Measurements from ENCODE around the gene GULP1.

The GULP1 gene

DNA sequence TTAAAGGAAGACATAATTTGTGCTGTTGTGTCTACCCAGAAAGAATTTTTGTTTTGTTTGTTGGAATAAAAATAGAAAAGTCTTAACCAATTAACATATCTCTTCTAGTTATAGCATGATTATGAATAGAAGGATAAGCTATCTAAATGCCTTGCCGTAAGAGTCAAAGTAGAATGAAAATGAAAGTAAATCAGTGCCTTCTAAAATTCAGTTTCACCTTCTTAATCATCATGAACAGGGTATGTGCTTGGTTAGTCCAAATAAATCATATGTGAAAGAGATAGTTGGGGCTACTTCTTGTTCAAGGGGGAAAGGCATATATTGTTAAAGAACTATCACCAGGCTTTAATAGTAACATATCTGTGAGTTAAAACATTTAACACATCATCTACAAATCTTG lies 91.5 kb downstream of the GULP1 start:
- no peak overlapping the region for H3K27ac ChIP-seq (replicated peaks)
- H3K27me3 ChIP-seq (ENCODE audit: insufficient read depth, poor library complexity, severe bottlenecking): no peaks in the 10 kb centered on the region
- no peak for DNase-seq (ENCODE audit: low read depth in 1 of 2, low spot score in 1 of 2)
- no peak for TF ChIP-seq SPI1 (IDR thresholded peaks at IDR 0.05; ENCODE audit: borderline replicate concordance, low read depth)
- no peak for TF ChIP-seq GABPA (IDR thresholded peaks at IDR 0.05; ENCODE audit: low read depth)
- TF ChIP-seq, protein P1, sequence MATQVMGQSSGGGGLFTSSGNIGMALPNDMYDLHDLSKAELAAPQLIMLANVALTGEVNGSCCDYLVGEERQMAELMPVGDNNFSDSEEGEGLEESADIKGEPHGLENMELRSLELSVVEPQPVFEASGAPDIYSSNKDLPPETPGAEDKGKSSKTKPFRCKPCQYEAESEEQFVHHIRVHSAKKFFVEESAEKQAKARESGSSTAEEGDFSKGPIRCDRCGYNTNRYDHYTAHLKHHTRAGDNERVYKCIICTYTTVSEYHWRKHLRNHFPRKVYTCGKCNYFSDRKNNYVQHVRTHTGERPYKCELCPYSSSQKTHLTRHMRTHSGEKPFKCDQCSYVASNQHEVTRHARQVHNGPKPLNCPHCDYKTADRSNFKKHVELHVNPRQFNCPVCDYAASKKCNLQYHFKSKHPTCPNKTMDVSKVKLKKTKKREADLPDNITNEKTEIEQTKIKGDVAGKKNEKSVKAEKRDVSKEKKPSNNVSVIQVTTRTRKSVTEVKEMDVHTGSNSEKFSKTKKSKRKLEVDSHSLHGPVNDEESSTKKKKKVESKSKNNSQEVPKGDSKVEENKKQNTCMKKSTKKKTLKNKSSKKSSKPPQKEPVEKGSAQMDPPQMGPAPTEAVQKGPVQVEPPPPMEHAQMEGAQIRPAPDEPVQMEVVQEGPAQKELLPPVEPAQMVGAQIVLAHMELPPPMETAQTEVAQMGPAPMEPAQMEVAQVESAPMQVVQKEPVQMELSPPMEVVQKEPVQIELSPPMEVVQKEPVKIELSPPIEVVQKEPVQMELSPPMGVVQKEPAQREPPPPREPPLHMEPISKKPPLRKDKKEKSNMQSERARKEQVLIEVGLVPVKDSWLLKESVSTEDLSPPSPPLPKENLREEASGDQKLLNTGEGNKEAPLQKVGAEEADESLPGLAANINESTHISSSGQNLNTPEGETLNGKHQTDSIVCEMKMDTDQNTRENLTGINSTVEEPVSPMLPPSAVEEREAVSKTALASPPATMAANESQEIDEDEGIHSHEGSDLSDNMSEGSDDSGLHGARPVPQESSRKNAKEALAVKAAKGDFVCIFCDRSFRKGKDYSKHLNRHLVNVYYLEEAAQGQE (IDR thresholded peaks at IDR 0.05; ENCODE audit: insufficient replicate concordance, low read depth): no peak
- TF ChIP-seq, protein P2, sequence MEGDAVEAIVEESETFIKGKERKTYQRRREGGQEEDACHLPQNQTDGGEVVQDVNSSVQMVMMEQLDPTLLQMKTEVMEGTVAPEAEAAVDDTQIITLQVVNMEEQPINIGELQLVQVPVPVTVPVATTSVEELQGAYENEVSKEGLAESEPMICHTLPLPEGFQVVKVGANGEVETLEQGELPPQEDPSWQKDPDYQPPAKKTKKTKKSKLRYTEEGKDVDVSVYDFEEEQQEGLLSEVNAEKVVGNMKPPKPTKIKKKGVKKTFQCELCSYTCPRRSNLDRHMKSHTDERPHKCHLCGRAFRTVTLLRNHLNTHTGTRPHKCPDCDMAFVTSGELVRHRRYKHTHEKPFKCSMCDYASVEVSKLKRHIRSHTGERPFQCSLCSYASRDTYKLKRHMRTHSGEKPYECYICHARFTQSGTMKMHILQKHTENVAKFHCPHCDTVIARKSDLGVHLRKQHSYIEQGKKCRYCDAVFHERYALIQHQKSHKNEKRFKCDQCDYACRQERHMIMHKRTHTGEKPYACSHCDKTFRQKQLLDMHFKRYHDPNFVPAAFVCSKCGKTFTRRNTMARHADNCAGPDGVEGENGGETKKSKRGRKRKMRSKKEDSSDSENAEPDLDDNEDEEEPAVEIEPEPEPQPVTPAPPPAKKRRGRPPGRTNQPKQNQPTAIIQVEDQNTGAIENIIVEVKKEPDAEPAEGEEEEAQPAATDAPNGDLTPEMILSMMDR (IDR thresholded peaks at IDR 0.05; ENCODE audit: insufficient read depth, low read length): no peak
- no peak for TF ChIP-seq POLR2AphosphoS5 (IDR thresholded peaks at IDR 0.05; ENCODE audit: low read depth)
- H3K4me3 ChIP-seq (replicated peaks; ENCODE audit: insufficient read depth, low read length): no peak overlapping the region

DNA sequence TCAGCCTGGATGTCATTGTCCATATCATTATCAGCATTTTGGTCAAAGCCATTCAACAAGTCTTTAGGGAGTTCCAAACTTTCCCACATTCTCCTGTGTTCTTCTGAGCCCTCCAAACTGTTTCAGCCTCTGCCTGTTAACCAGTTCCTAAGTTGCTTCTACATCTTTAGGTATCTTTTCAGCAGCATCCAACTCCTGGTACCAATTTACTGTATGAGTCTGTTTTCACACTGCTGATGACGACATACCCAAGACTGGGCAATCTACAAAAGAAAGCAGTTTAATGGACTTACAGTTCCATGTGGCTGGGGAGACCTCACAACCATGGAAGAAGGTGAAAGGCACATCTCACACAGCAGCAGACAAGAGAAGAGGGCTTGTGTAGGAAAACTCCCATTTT lies 94.2 kb downstream of the GULP1 start:
- no peaks in the 10 kb centered on the region for H3K27me3 ChIP-seq (ENCODE audit: insufficient read depth, poor library complexity, severe bottlenecking)
- TF ChIP-seq, protein P2 (IDR thresholded peaks at IDR 0.05; ENCODE audit: insufficient read depth, low read length): no peak
- no peak for TF ChIP-seq POLR2AphosphoS5 (IDR thresholded peaks at IDR 0.05; ENCODE audit: low read depth)
- TF ChIP-seq GABPA (IDR thresholded peaks at IDR 0.05; ENCODE audit: low read depth): no peak
- no peak for DNase-seq (ENCODE audit: low read depth in 1 of 2, low spot score in 1 of 2)
- H3K27ac ChIP-seq (replicated peaks): no peak overlapping the region
- no peak overlapping the region for H3K4me3 ChIP-seq (replicated peaks; ENCODE audit: insufficient read depth, low read length)

GRCh38 chr2:188388831-188389230 lies 97.2 kb downstream of the GULP1 start:
- no peak for TF ChIP-seq SPI1 (IDR thresholded peaks at IDR 0.05; ENCODE audit: borderline replicate concordance, low read depth)
- TF ChIP-seq GABPA (IDR thresholded peaks at IDR 0.05; ENCODE audit: low read depth): no peak
- TF ChIP-seq, protein P1 (IDR thresholded peaks at IDR 0.05; ENCODE audit: insufficient replicate concordance, low read depth): no peak
- no peak for TF ChIP-seq POLR2AphosphoS5 (IDR thresholded peaks at IDR 0.05; ENCODE audit: low read depth)
- TF ChIP-seq, protein P2 (IDR thresholded peaks at IDR 0.05; ENCODE audit: insufficient read depth, low read length): no peak
- Histone ChIP-seq H3K27me3 (ENCODE audit: insufficient read depth, poor library complexity, severe bottlenecking) (no peaks in the 10 kb centered on the region), H3K27ac (replicated peaks) (no peak overlapping the region), H3K4me3 (replicated peaks; ENCODE audit: insufficient read depth, low read length) (no peak overlapping the region)
- no peak for DNase-seq (ENCODE audit: low read depth in 1 of 2, low spot score in 1 of 2)

GRCh38 chr2:188391354-188391753 lies 99.7 kb downstream of the GULP1 start:
- TF ChIP-seq SPI1 (IDR thresholded peaks at IDR 0.05; ENCODE audit: borderline replicate concordance, low read depth): 0 out of 2 replicates have a peak, but pooled peaks have one; percentile 12
- TF ChIP-seq POLR2AphosphoS5 (IDR thresholded peaks at IDR 0.05; ENCODE audit: low read depth): no peak
- DNase-seq (ENCODE audit: low read depth in 1 of 2, low spot score in 1 of 2): no peak
- Histone ChIP-seq H3K27me3 (ENCODE audit: insufficient read depth, poor library complexity, severe bottlenecking) (no peaks in the 10 kb centered on the region), H3K27ac (replicated peaks) (no peak overlapping the region), H3K4me3 (replicated peaks; ENCODE audit: insufficient read depth, low read length) (no peak overlapping the region)
